Loucy (cell line): ENCODE measurements around the gene ERBIN.
"Not testable (repeated sequence)": the region's sequence is repeated elsewhere in the genome, so short reads cannot be mapped to it uniquely, and the experiment has no call there.

Source experiments
- H2AFZ ChIP-seq: fragments of 200-600 bp; sonication (generic); 2 replicates; pipeline ENCODE4 v1.6.0; 2016; ENCODE audit warnings: antibody characterized with exemption, mild to moderate bottlenecking, low read length, moderate library complexity
- H3F3A ChIP-seq: fragments of 200-600 bp; 2 replicates; pipeline ENCODE4 v1.6.0; 2016; ENCODE audit warnings: antibody characterized with exemption, low read depth, mild to moderate bottlenecking
- H3K27me3 ChIP-seq: fragments of 200-600 bp; sonication (generic); 2 replicates; pipeline ENCODE4 v1.6.1; 2014; ENCODE audit warnings: low read length, mild to moderate bottlenecking; ENCODE audit not compliant: insufficient read depth, poor library complexity, severe bottlenecking
- H3K36me3 ChIP-seq: fragments of 200-600 bp; sonication (generic); 2 replicates; pipeline ENCODE4 v1.6.1; 2016; ENCODE audit warnings: low read length; ENCODE audit not compliant: insufficient read depth
- H3K4me1 ChIP-seq: fragments of 200-600 bp; sonication (generic); 2 replicates; pipeline ENCODE4 v1.5.1; 2014; ENCODE audit warnings: low read length, mild to moderate bottlenecking; ENCODE audit not compliant: insufficient read depth, poor library complexity, severe bottlenecking
- H3K4me2 ChIP-seq: fragments of 200-600 bp; sonication (generic); 2 replicates; pipeline ENCODE4 v1.6.0; 2014; ENCODE audit warnings: antibody characterized with exemption, low read length, low read depth, mild to moderate bottlenecking; ENCODE audit not compliant: poor library complexity, severe bottlenecking
- H3K4me3 ChIP-seq: fragments of 200-600 bp; sonication (generic); 2 replicates; pipeline ENCODE4 v1.5.1; 2014; ENCODE audit warnings: low read length, mild to moderate bottlenecking, mixed read lengths; ENCODE audit not compliant: poor library complexity, severe bottlenecking
- H3K79me2 ChIP-seq: fragments of 200-600 bp; sonication (generic); 2 replicates; pipeline ENCODE4 v1.6.1; 2014; ENCODE audit warnings: low read length; ENCODE audit not compliant: insufficient read depth
- H3K9ac ChIP-seq: fragments of 200-600 bp; sonication (generic); 2 replicates; pipeline ENCODE4 v1.6.0; 2014; ENCODE audit warnings: mild to moderate bottlenecking, low read depth, low read length, moderate library complexity; ENCODE audit not compliant: poor library complexity, severe bottlenecking
- H3K9me2 ChIP-seq: fragments of 200-600 bp; sonication (generic); replicated peaks from 2 replicates; pipeline ENCODE4 v1.6.1; 2016; ENCODE audit warnings: low read depth, low read length, mixed read lengths
- H3K9me3 ChIP-seq: fragments of 200-600 bp; sonication (generic); 2 replicates; pipeline ENCODE4 v1.6.1; 2014; ENCODE audit warnings: mild to moderate bottlenecking, antibody characterized with exemption, low read length, low read depth; ENCODE audit not compliant: insufficient read depth
- H4K20me1 ChIP-seq: fragments of 200-600 bp; sonication (generic); 2 replicates; pipeline ENCODE4 v1.6.0; 2014; ENCODE audit warnings: antibody characterized with exemption, low read length, mild to moderate bottlenecking; ENCODE audit not compliant: insufficient read depth, poor library complexity, severe bottlenecking
- CTCF ChIP-seq: fragments of 200-600 bp; sonication (generic); conservative IDR thresholded peaks from 2 replicates; pipeline ENCODE4 v1.5.1; 2014; ENCODE audit warnings: mild to moderate bottlenecking, antibody characterized with exemption, low read length
- EZH2phosphoT487 ChIP-seq: fragments of 200-600 bp; IDR thresholded peaks from 2 replicates; pipeline ENCODE4 v1.6.1; 2018; ENCODE audit warnings: antibody characterized with exemption, mild to moderate bottlenecking, moderate library complexity, borderline replicate concordance

Gene ERBIN

GRCh38 chr5:65882278-65882677 is 44.1 kb upstream of the ERBIN start:
- no peak overlapping the region for H3K4me3 ChIP-seq
- no peaks in the 10 kb centered on the region for H3F3A ChIP-seq
- no peaks in the 10 kb centered on the region for H3K36me3 ChIP-seq
- H3K9me3 ChIP-seq, result no peaks in the 10 kb centered on the region
- no peaks in the 10 kb centered on the region for H3K4me1 ChIP-seq
- no peak overlapping the region for H2AFZ ChIP-seq
- H3K4me2 ChIP-seq, result no peak overlapping the region
- H3K9ac ChIP-seq, result no peak overlapping the region
- H3K9me2 ChIP-seq, result no peaks in the 10 kb centered on the region
- H4K20me1 ChIP-seq, result no peaks in the 10 kb centered on the region
- no peak for TF ChIP-seq EZH2phosphoT487
- no peak for TF ChIP-seq CTCF
- H3K27me3 ChIP-seq, result no peaks in the 10 kb centered on the region
- H3K79me2 ChIP-seq, result no peaks in the 10 kb centered on the region

GRCh38 chr5:65883461-65883860 is 42.9 kb upstream of the ERBIN start:
- Histone ChIP-seq H3K4me3 (no peak overlapping the region), H2AFZ (no peak overlapping the region), H3K79me2 (no peaks in the 10 kb centered on the region), H3K9me3 (no peaks in the 10 kb centered on the region), H3K27me3 (no peaks in the 10 kb centered on the region), H3K4me1 (no peaks in the 10 kb centered on the region), H3K4me2 (no peak overlapping the region), H3K9me2 (no peaks in the 10 kb centered on the region), H4K20me1 (no peaks in the 10 kb centered on the region), H3K36me3 (no peaks in the 10 kb centered on the region), H3K9ac (no peak overlapping the region), H3F3A (no peaks in the 10 kb centered on the region)
- TF ChIP-seq EZH2phosphoT487 (no peak), CTCF (no peak)

- H2AFZ ChIP-seq, result no peak overlapping the region
- no peaks in the 10 kb centered on the region for H4K20me1 ChIP-seq
- no peak overlapping the region for H3K4me3 ChIP-seq
- no peaks in the 10 kb centered on the region for H3K36me3 ChIP-seq
- no peaks in the 10 kb centered on the region for H3K27me3 ChIP-seq
- no peaks in the 10 kb centered on the region for H3K9me3 ChIP-seq
- H3K79me2 ChIP-seq, result no peaks in the 10 kb centered on the region
- H3K4me1 ChIP-seq, result no peaks in the 10 kb centered on the region
- H3F3A ChIP-seq, result no peaks in the 10 kb centered on the region
- TF ChIP-seq EZH2phosphoT487 (no peak), CTCF (no peak)
- H3K9ac ChIP-seq, result no peak overlapping the region
- no peaks in the 10 kb centered on the region for H3K9me2 ChIP-seq
- H3K4me2 ChIP-seq, result no peak overlapping the region
These were observed 40.0 kb upstream of the ERBIN start for GRCh38 chr5:65886387-65886786.

GRCh38 chr5:65892024-65892423 is 34.4 kb upstream of the ERBIN start:
- H4K20me1 ChIP-seq, H3K4me2 ChIP-seq, H3K9me2 ChIP-seq, H3K27me3 ChIP-seq, H3F3A ChIP-seq, H3K4me3 ChIP-seq, H3K9ac ChIP-seq, H3K9me3 ChIP-seq, H3K4me1 ChIP-seq, H3K79me2 ChIP-seq, H3K36me3 ChIP-seq, H2AFZ ChIP-seq: not testable (repeated sequence)
